Activated T-helper 2 cell treated with anti-CD3 and anti-CD28 coated beads, Interferon-gamma antibody, Interleukin-2, Interleukin-4, amounts not matched to agents 10 μg/mL and 5 μg/mL and 100 μg/mL, durations not matched to agents 14 hours and 24 hours and 36 hours (primary cell): Measurements from ENCODE around the gene ITGA2. TPM values are rescaled to one million over a fixed set of nuclear protein-coding genes. Genes with fewer than 3 reads are reported as not detected.

Experiments used
- DNase-seq: peaks from one replicate; pipeline ENCODE4 v3.0.0; 2021; ENCODE audit warnings: low spot score
- H3K27ac Mint-ChIP-seq: one replicate; pipeline ENCODE4 v1.8.0; 2021; ENCODE audit warnings: mixed read lengths
- H3K27me3 Mint-ChIP-seq: one replicate; pipeline ENCODE4 v1.8.0; 2021; ENCODE audit warnings: low read depth, mixed read lengths
- H3K36me3 Mint-ChIP-seq: one replicate; pipeline ENCODE4 v1.8.0; 2021; ENCODE audit warnings: low read depth, mixed read lengths
- H3K4me1 Mint-ChIP-seq: one replicate; pipeline ENCODE4 v1.8.0; 2021; ENCODE audit warnings: low read depth, mixed read lengths
- H3K4me3 Mint-ChIP-seq: one replicate; pipeline ENCODE4 v1.8.0; 2021; ENCODE audit warnings: low read depth, mild to moderate bottlenecking, moderate library complexity, mixed read lengths
- H3K9me3 Mint-ChIP-seq: one replicate; pipeline ENCODE4 v1.8.0; 2021; ENCODE audit warnings: mixed read lengths
- intact Hi-C: fragments of 100-400 bp; cut with micrococcal nuclease; formaldehyde crosslinking; loops from one replicate; pipeline ENCODE4 v1.15.1; 2023
- total RNA-seq: library from RNA; stranded (reverse); gene quantifications from 2 replicates; pipeline ENCODE4 v1.2.3, GENCODE V29; 2022

The ITGA2 gene
- total RNA-seq, 1 donor from 2014 or later = 1.4 TPM

- intact Hi-C loops = no loop called here
- H3K9me3 Mint-ChIP-seq = no peaks in the 10 kb centered on the region
- no peak overlapping the region for H3K27ac Mint-ChIP-seq
- peaks cover 15% of the 10 kb centered on the region for H3K27me3 Mint-ChIP-seq
- peaks cover 2% of the 10 kb centered on the region for H3K4me1 Mint-ChIP-seq
- no peak for DNase-seq
- peaks cover 17% of the 10 kb centered on the region for H3K36me3 Mint-ChIP-seq
- no peak overlapping the region for H3K4me3 Mint-ChIP-seq
Observed at GRCh38 chr5:53052499-53052898, 63.3 kb downstream of the ITGA2 start.

GRCh38 chr5:53053364-53053763, 64.2 kb downstream of the ITGA2 start:
- H3K4me3 Mint-ChIP-seq = no peak overlapping the region
- H3K9me3 Mint-ChIP-seq = no peaks in the 10 kb centered on the region
- H3K27me3 Mint-ChIP-seq = peaks cover 19% of the 10 kb centered on the region
- peaks cover 15% of the 10 kb centered on the region for H3K36me3 Mint-ChIP-seq
- peaks cover 2% of the 10 kb centered on the region for H3K4me1 Mint-ChIP-seq
- DNase-seq = no peak
- intact Hi-C loops = no loop called here
- H3K27ac Mint-ChIP-seq = no peak overlapping the region

DNA sequence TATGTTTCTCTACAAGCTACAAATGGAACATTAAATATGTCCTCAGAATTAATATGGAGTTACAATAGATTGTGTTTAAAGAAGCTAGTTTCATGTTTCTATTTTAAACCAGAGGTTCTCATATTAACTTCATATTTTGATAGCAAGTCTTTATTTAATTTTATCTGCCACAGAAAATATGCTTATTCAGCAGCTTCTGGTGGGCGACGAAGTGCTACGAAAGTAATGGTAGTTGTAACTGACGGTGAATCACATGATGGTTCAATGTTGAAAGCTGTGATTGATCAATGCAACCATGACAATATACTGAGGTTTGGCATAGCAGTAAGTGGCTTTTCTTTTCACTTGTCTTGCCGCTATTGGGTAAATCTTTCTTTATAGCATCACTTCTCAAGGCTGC, 66.2 kb downstream of the ITGA2 start:
- intact Hi-C loops = no loop called here
- peaks cover 25% of the 10 kb centered on the region for H3K27me3 Mint-ChIP-seq

DNA sequence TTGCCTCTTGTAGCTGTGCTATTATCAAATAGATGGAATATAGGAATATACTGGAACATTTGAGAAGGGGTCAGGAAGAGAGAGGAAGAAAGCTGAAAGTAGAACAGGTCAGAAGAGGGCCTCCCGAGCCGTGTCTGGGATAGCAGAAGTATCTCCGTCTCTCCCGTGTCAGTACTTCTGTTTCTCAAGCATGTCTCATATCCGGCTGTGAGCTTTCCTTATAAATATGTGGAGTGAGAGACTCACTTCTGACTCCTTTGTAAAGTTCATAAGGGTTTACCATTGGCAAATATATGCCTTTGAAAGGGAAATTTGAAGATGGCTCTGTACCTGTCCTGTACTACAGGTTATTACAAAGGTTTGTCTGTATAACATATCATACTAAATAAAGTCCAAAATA, 70.1 kb downstream of the ITGA2 start:
- Mint-ChIP-seq H3K36me3 (peaks cover 35% of the 10 kb centered on the region), H3K4me3 (no peak overlapping the region), H3K27ac (no peak overlapping the region), H3K9me3 (no peaks in the 10 kb centered on the region), H3K4me1 (no peaks in the 10 kb centered on the region), H3K27me3 (peaks cover 28% of the 10 kb centered on the region)
- intact Hi-C loops = no loop called here
- no peak for DNase-seq

More for the DNA sequence above, 66.2 kb downstream of the ITGA2 start:
- no peak overlapping the region for H3K27ac Mint-ChIP-seq
- peaks cover 20% of the 10 kb centered on the region for H3K36me3 Mint-ChIP-seq
- H3K9me3 Mint-ChIP-seq = no peaks in the 10 kb centered on the region
- DNase-seq = no peak
- no peak overlapping the region for H3K4me3 Mint-ChIP-seq
- H3K4me1 Mint-ChIP-seq = no peaks in the 10 kb centered on the region

- peaks cover 46% of the 10 kb centered on the region for H3K36me3 Mint-ChIP-seq
- no peak overlapping the region for H3K27ac Mint-ChIP-seq
- peaks cover 9% of the 10 kb centered on the region for H3K4me1 Mint-ChIP-seq
- H3K4me3 Mint-ChIP-seq = no peak overlapping the region
- H3K27me3 Mint-ChIP-seq = peaks cover 18% of the 10 kb centered on the region
- H3K9me3 Mint-ChIP-seq = no peaks in the 10 kb centered on the region
- intact Hi-C loops = no loop called here
- no peak for DNase-seq
Observed at GRCh38 chr5:53063176-53063575, 74.0 kb downstream of the ITGA2 start.

- Mint-ChIP-seq H3K27ac (no peak overlapping the region), H3K9me3 (no peaks in the 10 kb centered on the region), H3K27me3 (peaks cover 15% of the 10 kb centered on the region), H3K36me3 (peaks cover 45% of the 10 kb centered on the region), H3K4me1 (peaks cover 9% of the 10 kb centered on the region), H3K4me3 (no peak overlapping the region)
- intact Hi-C loops = no loop called here
- no peak for DNase-seq
Observed at GRCh38 chr5:53063791-53064190, 74.6 kb downstream of the ITGA2 start.

- Mint-ChIP-seq H3K36me3 (peaks cover 32% of the 10 kb centered on the region), H3K4me3 (no peak overlapping the region), H3K27me3 (peaks cover 8% of the 10 kb centered on the region), H3K9me3 (no peaks in the 10 kb centered on the region), H3K27ac (no peak overlapping the region), H3K4me1 (peaks cover 27% of the 10 kb centered on the region)
- DNase-seq = no peak
- intact Hi-C loops = loop anchor here (5.0 kb wide), 1 partner anchor 34 kb away; no protein-coding TSS in a partner anchor
Observed at GRCh38 chr5:53066088-53066487, 76.9 kb downstream of the ITGA2 start.

GRCh38 chr5:53067641-53068040, 78.5 kb downstream of the ITGA2 start:
- intact Hi-C loops = loop anchor here (5.0 kb wide), 1 partner anchor 35 kb away; no protein-coding TSS in a partner anchor
- Mint-ChIP-seq H3K9me3 (no peaks in the 10 kb centered on the region), H3K36me3 (peaks cover 27% of the 10 kb centered on the region), H3K4me1 (peaks cover 34% of the 10 kb centered on the region), H3K27ac (no peak overlapping the region), H3K27me3 (peaks cover 4% of the 10 kb centered on the region), H3K4me3 (no peak overlapping the region)
- no peak for DNase-seq

GRCh38 chr5:53068291-53068836, 79.2 kb downstream of the ITGA2 start:
- H3K4me3 Mint-ChIP-seq = no peak overlapping the region
- peaks cover 29% of the 10 kb centered on the region for H3K36me3 Mint-ChIP-seq
- no peak for DNase-seq
- peaks cover 34% of the 10 kb centered on the region for H3K4me1 Mint-ChIP-seq
- intact Hi-C loops = loop anchor here (5.0 kb wide), 1 partner anchor 36 kb away; no protein-coding TSS in a partner anchor
- no peaks in the 10 kb centered on the region for H3K9me3 Mint-ChIP-seq
- H3K27me3 Mint-ChIP-seq = peaks cover 6% of the 10 kb centered on the region
- no peak overlapping the region for H3K27ac Mint-ChIP-seq

DNA sequence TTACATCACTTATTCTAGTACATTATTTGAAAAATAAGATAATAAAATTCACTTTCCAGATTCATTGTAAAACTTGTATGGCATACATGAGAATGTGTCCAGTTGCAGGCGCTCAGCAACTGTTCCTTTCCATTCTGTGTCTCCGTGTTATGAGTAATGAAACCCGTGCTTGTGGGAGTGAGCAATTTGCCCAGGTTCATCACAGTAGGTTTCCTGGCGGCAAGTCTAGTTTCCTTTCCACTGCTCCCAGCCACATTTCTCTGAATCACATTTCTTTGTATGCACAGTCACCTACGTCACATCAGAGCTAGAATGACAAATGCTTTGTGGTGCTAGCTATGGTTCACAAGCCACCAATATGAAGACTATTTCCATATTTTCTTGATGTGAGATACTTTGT, 80.5 kb downstream of the ITGA2 start:
- intact Hi-C loops = loop anchor here (1.0 to 5.0 kb wide), 7 partner anchors 11 to 81 kb away; no protein-coding TSS in a partner anchor
- peaks cover 37% of the 10 kb centered on the region for H3K36me3 Mint-ChIP-seq
- peaks cover 8% of the 10 kb centered on the region for H3K27me3 Mint-ChIP-seq
- H3K9me3 Mint-ChIP-seq = no peaks in the 10 kb centered on the region
- H3K4me3 Mint-ChIP-seq = no peak overlapping the region
- peaks cover 35% of the 10 kb centered on the region for H3K4me1 Mint-ChIP-seq
- H3K27ac Mint-ChIP-seq = peak overlapping the region; percentile 14
- peak; percentile 68 for DNase-seq

GRCh38 chr5:53071298-53071697, 82.1 kb downstream of the ITGA2 start:
- Mint-ChIP-seq H3K9me3 (no peaks in the 10 kb centered on the region), H3K4me3 (no peak overlapping the region), H3K27ac (no peak overlapping the region), H3K27me3 (peaks cover 10% of the 10 kb centered on the region), H3K36me3 (peaks cover 47% of the 10 kb centered on the region), H3K4me1 (peaks cover 35% of the 10 kb centered on the region)
- no peak for DNase-seq
- intact Hi-C loops = no loop called here

DNA sequence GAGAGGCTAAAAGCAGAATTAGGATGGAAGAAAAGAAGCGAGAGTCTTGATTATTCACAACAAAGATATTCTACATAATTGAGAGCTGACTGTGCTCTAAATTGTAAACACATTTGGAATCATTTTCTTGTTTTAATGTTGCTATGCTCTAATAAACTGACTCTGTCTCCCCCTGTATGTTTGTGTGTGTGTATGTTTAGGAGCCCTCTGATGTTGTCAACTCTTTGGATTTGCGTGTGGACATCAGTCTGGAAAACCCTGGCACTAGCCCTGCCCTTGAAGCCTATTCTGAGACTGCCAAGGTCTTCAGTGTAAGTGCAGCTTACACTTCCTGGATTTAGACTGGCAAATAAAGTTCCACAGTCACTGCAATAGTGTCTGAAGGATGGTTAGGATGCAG, 82.6 kb downstream of the ITGA2 start:
- Mint-ChIP-seq H3K27ac (no peak overlapping the region), H3K4me3 (no peak overlapping the region), H3K9me3 (no peaks in the 10 kb centered on the region), H3K36me3 (peaks cover 51% of the 10 kb centered on the region), H3K4me1 (peaks cover 35% of the 10 kb centered on the region), H3K27me3 (peaks cover 10% of the 10 kb centered on the region)
- no peak for DNase-seq
- intact Hi-C loops = no loop called here

- peaks cover 53% of the 10 kb centered on the region for H3K36me3 Mint-ChIP-seq
- peaks cover 26% of the 10 kb centered on the region for H3K4me1 Mint-ChIP-seq
- intact Hi-C loops = no loop called here
- H3K27me3 Mint-ChIP-seq = peaks cover 13% of the 10 kb centered on the region
- H3K9me3 Mint-ChIP-seq = no peaks in the 10 kb centered on the region
- no peak for DNase-seq
- no peak overlapping the region for H3K27ac Mint-ChIP-seq
- no peak overlapping the region for H3K4me3 Mint-ChIP-seq
Observed at GRCh38 chr5:53073348-53073747, 84.2 kb downstream of the ITGA2 start.
